ENCODE data around the gene PDE11A. TPM values are rescaled to one million over a fixed set of nuclear protein-coding genes. Genes with fewer than 3 reads are reported as not detected.

The PDE11A gene
- total RNA-seq, 2 experiments from 2014 or later: not detected

GRCh38 chr2:177917169-177917568, 155.4 kb downstream of the PDE11A start:
- Histone ChIP-seq H3K36me3 (ENCODE audit: insufficient read depth, low read length) (no peaks in the 10 kb centered on the region), H3K27me3 (ENCODE audit: control insufficient read depth in 1 of 2, insufficient read depth in 2 of 2, low read length in 2 of 2) (no peaks in the 10 kb centered on the region), H3K27ac (ENCODE audit: low read depth in 1 of 2, low read length in 2 of 2) (no peak overlapping the region), H3K9me3 (ENCODE audit: control insufficient read depth in 1 of 2, insufficient read depth in 1 of 2, low read length in 2 of 2) (no peaks in the 10 kb centered on the region), H3K4me3 (ENCODE audit: low read length) (no peak overlapping the region), H3K4me1 (ENCODE audit: insufficient read depth, low read length) (no peaks in the 10 kb centered on the region)
- ATAC-seq (ENCODE audit: poor library complexity) (no peak), DNase-seq (no peak)
- no peak overlapping the region for H3K4me3 Mint-ChIP-seq
- TF ChIP-seq, protein P1, sequence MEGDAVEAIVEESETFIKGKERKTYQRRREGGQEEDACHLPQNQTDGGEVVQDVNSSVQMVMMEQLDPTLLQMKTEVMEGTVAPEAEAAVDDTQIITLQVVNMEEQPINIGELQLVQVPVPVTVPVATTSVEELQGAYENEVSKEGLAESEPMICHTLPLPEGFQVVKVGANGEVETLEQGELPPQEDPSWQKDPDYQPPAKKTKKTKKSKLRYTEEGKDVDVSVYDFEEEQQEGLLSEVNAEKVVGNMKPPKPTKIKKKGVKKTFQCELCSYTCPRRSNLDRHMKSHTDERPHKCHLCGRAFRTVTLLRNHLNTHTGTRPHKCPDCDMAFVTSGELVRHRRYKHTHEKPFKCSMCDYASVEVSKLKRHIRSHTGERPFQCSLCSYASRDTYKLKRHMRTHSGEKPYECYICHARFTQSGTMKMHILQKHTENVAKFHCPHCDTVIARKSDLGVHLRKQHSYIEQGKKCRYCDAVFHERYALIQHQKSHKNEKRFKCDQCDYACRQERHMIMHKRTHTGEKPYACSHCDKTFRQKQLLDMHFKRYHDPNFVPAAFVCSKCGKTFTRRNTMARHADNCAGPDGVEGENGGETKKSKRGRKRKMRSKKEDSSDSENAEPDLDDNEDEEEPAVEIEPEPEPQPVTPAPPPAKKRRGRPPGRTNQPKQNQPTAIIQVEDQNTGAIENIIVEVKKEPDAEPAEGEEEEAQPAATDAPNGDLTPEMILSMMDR (IDR thresholded peaks at IDR 0.05): no peak
- ChIA-PET POLR2A (no interaction called here), CTCF (no interaction called here)
- H3K27ac Mint-ChIP-seq: no peak overlapping the region
- H3K27me3 Mint-ChIP-seq: no peaks in the 10 kb centered on the region
- intact Hi-C loops (cut with DNase I, micrococcal nuclease): no loop called here
- H3K36me3 Mint-ChIP-seq (ENCODE audit: low read depth): no peaks in the 10 kb centered on the region
- no peaks in the 10 kb centered on the region for H3K9me3 Mint-ChIP-seq
- no peaks in the 10 kb centered on the region for H3K4me1 Mint-ChIP-seq (ENCODE audit: low read depth)

GRCh38 chr2:177916342-177916741, 156.2 kb downstream of the PDE11A start:
- no peaks in the 10 kb centered on the region for H3K36me3 Mint-ChIP-seq (ENCODE audit: low read depth)
- no peaks in the 10 kb centered on the region for H3K9me3 Mint-ChIP-seq
- Histone ChIP-seq H3K27me3 (ENCODE audit: control insufficient read depth in 1 of 2, insufficient read depth in 2 of 2, low read length in 2 of 2) (no peaks in the 10 kb centered on the region), H3K4me1 (ENCODE audit: insufficient read depth, low read length) (no peaks in the 10 kb centered on the region), H3K4me3 (ENCODE audit: low read length) (no peak overlapping the region), H3K27ac (ENCODE audit: low read depth in 1 of 2, low read length in 2 of 2) (no peak overlapping the region), H3K9me3 (ENCODE audit: control insufficient read depth in 1 of 2, insufficient read depth in 1 of 2, low read length in 2 of 2) (no peaks in the 10 kb centered on the region), H3K36me3 (ENCODE audit: insufficient read depth, low read length) (no peaks in the 10 kb centered on the region)
- DNase-seq (no peak), ATAC-seq (ENCODE audit: poor library complexity) (no peak)
- POLR2A ChIA-PET: no interaction called here
- H3K27ac Mint-ChIP-seq: no peak overlapping the region
- intact Hi-C loops (cut with DNase I, micrococcal nuclease): no loop called here
- H3K27me3 Mint-ChIP-seq: no peaks in the 10 kb centered on the region
- no peaks in the 10 kb centered on the region for H3K4me1 Mint-ChIP-seq (ENCODE audit: low read depth)
- H3K4me3 Mint-ChIP-seq: no peak overlapping the region
- CTCF ChIA-PET: no interaction called here
- TF ChIP-seq, protein P1 (IDR thresholded peaks at IDR 0.05): no peak

DNA sequence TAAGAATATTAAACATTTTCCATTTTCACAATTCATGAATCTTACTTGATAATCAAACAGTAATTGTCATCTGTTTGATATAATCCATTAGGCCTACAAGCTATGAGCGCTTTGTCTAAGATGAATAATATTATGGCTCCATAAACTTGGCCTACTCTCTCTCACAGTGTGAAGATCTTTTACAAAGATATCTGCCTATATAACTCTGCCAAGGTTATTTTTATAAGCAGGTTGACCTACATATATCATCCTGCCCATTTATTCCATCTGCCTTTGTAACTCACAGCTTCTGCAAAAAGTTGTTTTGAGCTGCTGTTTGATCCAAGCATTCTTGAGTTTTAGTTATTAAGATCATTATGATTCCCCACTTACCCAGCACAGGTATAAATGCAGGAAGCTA, 158.3 kb downstream of the PDE11A start:
- H3K4me3 ChIP-seq (ENCODE audit: low read length): no peak overlapping the region
- no peaks in the 10 kb centered on the region for H3K27me3 ChIP-seq (ENCODE audit: control insufficient read depth in 1 of 2, insufficient read depth in 2 of 2, low read length in 2 of 2)
- ChIA-PET POLR2A (no interaction called here), CTCF (no interaction called here)
- Mint-ChIP-seq H3K27me3 (no peaks in the 10 kb centered on the region), H3K9me3 (no peaks in the 10 kb centered on the region), H3K36me3 (ENCODE audit: low read depth) (no peaks in the 10 kb centered on the region), H3K27ac (no peak overlapping the region), H3K4me1 (ENCODE audit: low read depth) (no peaks in the 10 kb centered on the region), H3K4me3 (no peak overlapping the region)
- H3K9me3 ChIP-seq (ENCODE audit: control insufficient read depth in 1 of 2, insufficient read depth in 1 of 2, low read length in 2 of 2): no peaks in the 10 kb centered on the region
- DNase-seq: no peak
- ATAC-seq (ENCODE audit: poor library complexity): no peak
- H3K27ac ChIP-seq (ENCODE audit: low read depth in 1 of 2, low read length in 2 of 2): no peak overlapping the region
- no peaks in the 10 kb centered on the region for H3K36me3 ChIP-seq (ENCODE audit: insufficient read depth, low read length)
- H3K4me1 ChIP-seq (ENCODE audit: insufficient read depth, low read length): no peaks in the 10 kb centered on the region
- TF ChIP-seq, protein P1 (IDR thresholded peaks at IDR 0.05): no peak
- intact Hi-C loops (cut with DNase I, micrococcal nuclease): no loop called here
